Omental fat pad (tissue), 4 donors: ENCODE measurements around the gene ABCE1. TPM values are rescaled to one million over a fixed set of nuclear protein-coding genes. Genes with fewer than 3 reads are reported as not detected.

Experiments
- ATAC-seq: fragments of 150-250 bp; one replicate; pipeline ENCODE4 v1.9.1; 2016; ENCODE audit warnings: mild to moderate bottlenecking, moderate library complexity; ENCODE audit not compliant: low FRiP score
- DNase-seq: peaks from one replicate; pipeline ENCODE4 v3.0.0-alpha.2; 2019; ENCODE audit warnings: low spot score
- total RNA-seq, 4 donors: library from RNA; depleted of rRNA; stranded (reverse); fragments of >200 nt; gene quantifications; one replicate each; pipeline ENCODE4 v1.1.0, GENCODE V29; 2016
- TF ChIP-seq, protein P1 (sequence below), 3 donors: fragments of 450-650 bp; IDR thresholded peaks; one replicate each; pipeline ENCODE4 v1.5.1; 2016 to 2017; ENCODE audit warnings: antibody characterized with exemption in 3 of 3, mild to moderate bottlenecking in 3 of 3, moderate library complexity in 2 of 3

The ABCE1 gene
- total RNA-seq, 4 donors from 2014 or later, result 64.0 to 165 (median 82.4) TPM

GRCh38 chr4:145083891-145084605 lies 14.1 kb upstream of the ABCE1 start:
- ATAC-seq (no peak), DNase-seq (no peak)
- TF ChIP-seq, protein P1, sequence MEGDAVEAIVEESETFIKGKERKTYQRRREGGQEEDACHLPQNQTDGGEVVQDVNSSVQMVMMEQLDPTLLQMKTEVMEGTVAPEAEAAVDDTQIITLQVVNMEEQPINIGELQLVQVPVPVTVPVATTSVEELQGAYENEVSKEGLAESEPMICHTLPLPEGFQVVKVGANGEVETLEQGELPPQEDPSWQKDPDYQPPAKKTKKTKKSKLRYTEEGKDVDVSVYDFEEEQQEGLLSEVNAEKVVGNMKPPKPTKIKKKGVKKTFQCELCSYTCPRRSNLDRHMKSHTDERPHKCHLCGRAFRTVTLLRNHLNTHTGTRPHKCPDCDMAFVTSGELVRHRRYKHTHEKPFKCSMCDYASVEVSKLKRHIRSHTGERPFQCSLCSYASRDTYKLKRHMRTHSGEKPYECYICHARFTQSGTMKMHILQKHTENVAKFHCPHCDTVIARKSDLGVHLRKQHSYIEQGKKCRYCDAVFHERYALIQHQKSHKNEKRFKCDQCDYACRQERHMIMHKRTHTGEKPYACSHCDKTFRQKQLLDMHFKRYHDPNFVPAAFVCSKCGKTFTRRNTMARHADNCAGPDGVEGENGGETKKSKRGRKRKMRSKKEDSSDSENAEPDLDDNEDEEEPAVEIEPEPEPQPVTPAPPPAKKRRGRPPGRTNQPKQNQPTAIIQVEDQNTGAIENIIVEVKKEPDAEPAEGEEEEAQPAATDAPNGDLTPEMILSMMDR (IDR thresholded peaks at IDR 0.05), result no peak

DNA sequence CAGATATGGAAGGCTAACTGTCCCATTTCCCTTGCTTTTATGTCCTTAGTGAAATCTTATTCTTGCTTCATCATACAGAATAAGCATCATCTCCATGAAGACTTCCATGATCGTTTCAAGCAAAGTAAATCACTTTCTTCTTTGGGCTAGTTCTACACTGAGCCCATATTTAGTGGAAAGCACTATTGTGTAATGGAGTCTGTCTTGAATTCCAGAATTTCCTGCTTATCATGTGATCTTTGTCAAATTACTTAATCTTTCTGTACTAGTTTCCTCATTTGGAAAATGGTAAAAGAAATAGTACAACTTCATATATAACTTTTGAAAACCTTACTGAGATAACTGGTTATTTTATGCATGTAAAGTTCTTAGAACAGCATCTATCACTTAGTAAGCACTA lies 7.7 kb upstream of the ABCE1 start:
- TF ChIP-seq, protein P1 (IDR thresholded peaks at IDR 0.05), result no peak
- DNase-seq (no peak), ATAC-seq (no peak)

DNA sequence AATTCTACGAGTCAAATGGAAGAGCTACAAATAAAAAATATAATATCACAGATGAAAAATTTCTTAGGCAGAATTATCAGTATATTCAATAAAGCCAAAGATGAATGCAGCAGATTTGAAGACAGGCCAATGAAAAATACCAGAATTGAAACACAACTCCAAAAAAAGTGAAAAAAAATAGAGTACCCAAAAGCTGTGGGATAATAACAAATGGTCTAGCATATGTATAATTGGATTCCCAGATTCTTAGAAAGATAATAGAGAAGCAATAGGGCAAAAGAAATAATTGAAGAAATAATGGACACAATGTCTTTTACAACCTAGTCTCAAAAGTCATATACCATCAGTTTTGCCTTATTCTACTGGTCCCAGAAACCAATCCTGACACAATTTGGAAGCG lies 4.5 kb upstream of the ABCE1 start:
- TF ChIP-seq, protein P1 (IDR thresholded peaks at IDR 0.05), result no peak
- DNase-seq (no peak), ATAC-seq (no peak)

DNA sequence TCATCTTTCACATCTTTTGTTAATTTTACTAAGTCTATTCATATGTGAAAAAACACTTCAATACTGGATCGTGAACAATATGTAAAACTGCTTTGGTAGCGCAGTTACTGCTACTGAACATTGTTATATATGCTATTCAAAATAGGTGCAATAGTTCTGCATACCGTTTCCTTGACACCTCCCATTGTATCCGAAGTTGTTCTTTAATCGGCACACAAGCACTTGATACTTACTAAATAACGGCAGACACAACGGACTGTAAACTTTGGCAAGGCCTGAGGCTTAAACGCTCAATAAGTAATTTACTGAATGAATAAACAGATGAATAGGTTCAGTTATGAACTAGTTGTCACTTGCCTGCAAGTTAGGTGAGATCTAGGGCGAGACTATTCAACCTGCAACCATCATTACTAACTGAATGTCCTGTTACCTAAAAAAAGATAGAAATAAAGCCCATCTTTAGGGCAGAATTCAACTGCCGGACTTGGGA lies 735 bp upstream of the ABCE1 start:
- no peak for DNase-seq
- no peak for ATAC-seq
- TF ChIP-seq, protein P1 (IDR thresholded peaks at IDR 0.05), result no peak

DNA sequence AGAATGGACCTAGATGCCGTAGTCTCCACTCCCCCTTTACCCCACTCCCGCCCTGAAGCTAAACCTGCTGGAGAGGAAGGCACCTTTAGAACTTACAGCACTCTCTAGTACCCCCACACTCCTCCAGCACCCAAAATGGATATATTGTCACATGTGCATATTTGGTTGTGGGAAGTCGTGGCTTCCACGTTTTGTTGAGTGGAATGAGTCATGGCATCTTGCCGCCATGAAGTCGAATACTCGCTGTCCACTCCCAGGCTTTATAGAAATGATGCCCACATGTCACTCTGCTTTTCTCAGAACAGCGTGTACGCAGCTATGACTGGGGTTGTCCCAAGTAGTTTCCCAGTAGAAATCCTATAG lies 545 bp downstream of the ABCE1 start:
- DNase-seq (peak; percentile 25), ATAC-seq (peak; percentile 52)
- TF ChIP-seq, protein P1 (IDR thresholded peaks at IDR 0.05), result no peak

DNA sequence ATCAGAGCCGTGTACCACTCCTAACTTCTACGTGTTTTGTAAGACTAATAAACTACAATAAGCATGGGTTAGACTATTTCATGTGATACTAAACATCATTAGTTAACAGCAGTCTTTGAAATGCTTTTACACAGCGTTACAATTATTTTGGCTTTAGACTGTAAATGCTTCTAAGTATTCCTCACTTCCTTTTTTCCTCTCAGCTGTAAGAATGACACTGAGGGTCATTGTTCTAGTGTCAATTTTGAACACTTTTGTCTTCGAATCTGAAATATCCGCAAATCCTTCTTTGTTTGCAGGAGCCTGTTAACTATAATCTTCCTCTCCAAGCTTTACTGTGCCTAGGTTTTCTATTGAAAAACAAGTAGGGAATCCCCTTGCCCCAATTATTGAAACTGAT lies 1.5 kb downstream of the ABCE1 start:
- TF ChIP-seq, protein P1 (IDR thresholded peaks at IDR 0.05), result no peak
- DNase-seq, result no peak
- ATAC-seq, result no peak

DNA sequence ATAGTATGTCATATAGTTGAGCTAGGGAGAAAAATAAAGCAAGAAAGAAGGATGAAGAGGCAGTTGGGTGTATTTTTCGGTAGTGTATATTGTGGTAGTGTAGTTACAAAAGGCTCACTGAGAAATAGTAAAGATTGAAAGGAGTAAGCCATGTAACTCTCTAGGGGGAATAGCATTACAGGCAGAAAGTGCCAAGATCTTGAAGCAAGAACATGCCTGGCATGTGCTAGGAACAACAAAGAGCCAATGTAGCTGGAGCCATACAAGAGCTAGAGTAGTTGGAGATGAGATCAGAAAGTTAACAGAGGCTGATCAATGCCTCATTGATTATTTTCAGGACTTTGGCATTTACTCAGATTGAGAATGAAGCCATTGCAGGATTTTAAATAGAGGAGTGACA lies 3.0 kb downstream of the ABCE1 start:
- DNase-seq (no peak), ATAC-seq (no peak)
- TF ChIP-seq, protein P1 (IDR thresholded peaks at IDR 0.05), result no peak
